ENCODE data around the gene DPPA5.
"Not testable (repeated sequence)": the region's sequence is repeated elsewhere in the genome, so short reads cannot be mapped to it uniquely, and the experiment has no call there.

DPPA5 gene

GRCh38 chr6:73353636-73354593 is at the start of gene DPPA5:
DPPA5 (minus strand) TSS chr6:73354276; CDS start chr6:73354225, 51 bp downstream.
- no peak for DNase-seq

DNA sequence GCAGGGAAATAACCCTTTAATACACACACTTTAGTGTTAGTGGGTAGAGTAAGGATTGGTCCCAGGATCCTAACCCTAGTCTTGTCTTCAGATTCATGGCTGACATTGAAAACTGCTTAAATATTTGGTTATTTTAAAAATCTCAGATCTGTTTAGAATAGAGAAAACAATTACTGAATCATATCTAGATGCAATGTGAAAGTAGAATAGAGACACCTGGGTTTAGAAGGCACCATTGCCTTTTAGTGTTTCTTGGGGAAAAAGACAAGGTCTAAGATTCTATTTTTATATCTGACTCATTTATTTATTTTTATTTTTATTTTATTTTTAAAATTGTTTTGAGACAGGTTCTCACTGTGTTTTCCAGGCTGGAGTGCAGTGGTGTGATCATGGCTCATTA is 46.6 kb upstream of the DPPA5 start:
- DNase-seq: no peak

DNA sequence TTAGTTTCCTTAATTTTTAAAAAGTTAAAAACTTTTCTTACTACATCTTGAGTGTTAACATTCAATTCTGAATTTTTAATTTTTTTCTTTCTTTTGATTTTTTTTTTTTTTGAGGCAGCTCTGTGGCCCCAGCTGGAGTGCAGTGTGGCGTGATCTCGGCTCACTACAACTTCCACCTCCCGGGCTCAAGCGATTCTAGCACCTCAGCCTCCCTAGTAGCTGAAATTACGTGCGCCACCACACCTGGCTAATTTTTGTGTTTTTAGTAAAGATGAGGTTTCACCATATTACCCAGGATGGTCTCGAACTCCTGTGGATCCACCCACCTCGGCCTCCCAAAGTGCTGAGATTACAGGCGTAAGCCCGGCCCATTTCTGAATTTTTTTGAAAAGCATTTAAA is 41.8 kb upstream of the DPPA5 start:
- DNase-seq: no peak

GRCh38 chr6:73394577-73395354 is 40.7 kb upstream of the DPPA5 start, which contains the start of gene DDX43:
DDX43 (plus strand) TSS chr6:73394828; CDS start chr6:73394906, 78 bp downstream.
- DNase-seq: no peak

- no peak for DNase-seq
Observed at GRCh38 chr6:73393278-73393677, 39.2 kb upstream of the DPPA5 start.

DNA sequence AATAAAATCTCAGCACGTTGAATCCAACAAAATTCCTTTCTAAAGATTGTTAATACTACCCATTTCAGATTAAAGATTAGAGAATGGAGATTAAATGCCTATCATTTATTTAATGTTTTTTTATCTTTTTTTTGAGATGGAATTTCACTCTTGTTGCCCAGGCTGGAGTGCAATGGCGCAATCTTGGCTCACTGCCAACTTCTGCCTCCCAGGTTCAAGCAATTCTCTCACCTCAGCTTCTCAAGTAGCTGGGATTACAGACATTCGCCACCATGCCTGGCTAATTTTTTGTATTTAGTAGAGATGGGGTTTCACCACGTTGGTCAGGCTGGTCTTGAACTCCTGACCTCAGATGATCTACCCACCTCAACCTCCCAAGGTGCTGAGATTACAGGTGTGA is 38.1 kb upstream of the DPPA5 start:
- DNase-seq: not testable (repeated sequence)

DNA sequence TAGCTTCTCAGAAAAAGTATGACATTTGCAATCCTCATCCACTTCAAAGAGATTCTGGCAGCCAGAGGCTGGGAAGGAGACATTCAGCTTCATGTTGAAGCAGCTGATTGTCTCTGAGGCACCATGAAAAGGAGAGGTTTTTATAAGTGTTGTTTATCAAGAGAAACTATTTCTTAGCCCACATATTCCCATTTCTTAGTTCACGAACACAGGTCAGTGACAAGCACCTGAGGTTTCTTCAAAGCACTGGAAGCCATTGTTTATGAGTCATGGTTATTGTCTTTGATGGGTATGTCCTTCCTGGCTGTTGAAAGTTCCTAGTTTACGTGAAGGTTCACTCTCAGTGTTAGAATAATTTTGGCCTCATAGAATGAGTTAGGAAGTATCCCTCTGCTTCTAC is 37.6 kb upstream of the DPPA5 start:
- no peak for DNase-seq

- no peak for DNase-seq
Observed at GRCh38 chr6:73389854-73390253, 35.8 kb upstream of the DPPA5 start.

GRCh38 chr6:73388800-73389512 is 34.9 kb upstream of the DPPA5 start:
- peak; percentile 48 for DNase-seq

GRCh38 chr6:73388433-73388799 is 34.3 kb upstream of the DPPA5 start:
- DNase-seq: no peak

DNA sequence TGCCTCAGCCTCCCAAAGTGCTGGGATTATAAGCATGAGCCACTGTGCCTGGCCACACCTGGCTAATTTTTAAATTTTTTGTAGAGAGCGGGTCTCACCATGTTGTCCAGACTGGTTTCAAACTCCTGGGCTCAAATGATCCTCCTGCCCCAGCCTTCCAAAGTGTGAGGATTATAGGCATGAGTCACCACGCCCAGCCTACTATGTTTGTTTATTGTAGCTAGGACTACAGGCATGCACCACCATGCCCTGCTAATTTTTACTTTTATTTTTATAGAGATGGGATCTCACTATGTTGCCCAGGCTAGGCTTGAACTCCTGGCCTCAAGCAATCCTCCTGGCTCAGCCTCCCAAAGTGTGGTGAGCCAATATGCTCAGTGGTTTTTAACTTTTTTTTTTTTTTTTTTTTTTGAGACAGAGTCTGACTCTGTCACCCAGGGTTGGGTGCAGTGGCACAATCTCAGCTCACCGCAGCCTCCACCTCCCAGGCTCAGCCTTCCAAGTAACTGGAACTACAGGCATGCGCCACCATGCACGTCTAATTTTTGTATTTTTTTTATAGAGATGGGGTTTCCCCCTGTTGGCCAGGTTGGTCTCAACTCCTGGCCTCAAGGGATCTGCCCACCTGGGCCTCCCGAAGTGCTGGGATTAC is 28.5 kb upstream of the DPPA5 start:
- DNase-seq: no peak

DNA sequence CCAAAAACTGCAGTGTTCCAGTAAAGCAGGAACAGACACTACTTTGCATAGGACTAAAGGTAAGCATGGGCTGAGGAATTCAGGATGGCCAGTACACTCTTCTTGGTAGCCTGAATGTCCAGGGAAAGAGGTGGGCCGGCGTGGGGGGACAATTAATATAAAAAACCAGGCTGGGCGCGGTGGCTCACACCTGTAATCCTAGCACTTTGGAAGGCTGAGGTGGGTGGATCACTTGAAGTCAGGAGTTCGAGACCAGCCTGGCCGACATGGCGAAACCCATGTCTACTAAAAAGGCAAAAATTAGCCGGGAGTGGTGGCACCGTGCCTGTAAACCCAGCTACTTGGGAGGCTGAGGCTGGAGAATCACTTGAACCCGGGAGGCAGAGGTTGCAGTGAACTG is 27.5 kb upstream of the DPPA5 start:
- not testable (repeated sequence) for DNase-seq

DNA sequence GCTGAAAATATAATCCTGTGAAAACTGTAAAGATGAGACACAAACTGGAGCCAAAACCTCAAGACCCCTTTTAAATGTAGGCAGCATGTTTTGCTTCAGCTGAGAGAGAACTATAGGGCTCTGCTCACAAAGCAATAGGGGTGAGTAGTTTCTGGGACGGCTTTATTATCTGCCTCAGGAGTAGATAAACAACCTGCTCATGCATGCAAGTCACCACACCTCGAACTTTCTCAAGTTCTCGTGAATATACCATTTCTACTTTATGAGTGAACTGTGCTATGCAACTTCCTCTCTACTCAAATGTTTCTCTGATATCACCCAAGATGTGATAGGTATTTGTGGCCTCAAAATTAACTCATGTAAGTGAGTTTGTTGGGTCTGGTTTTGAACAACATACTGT is 23.1 kb upstream of the DPPA5 start:
- no peak for DNase-seq

DNA sequence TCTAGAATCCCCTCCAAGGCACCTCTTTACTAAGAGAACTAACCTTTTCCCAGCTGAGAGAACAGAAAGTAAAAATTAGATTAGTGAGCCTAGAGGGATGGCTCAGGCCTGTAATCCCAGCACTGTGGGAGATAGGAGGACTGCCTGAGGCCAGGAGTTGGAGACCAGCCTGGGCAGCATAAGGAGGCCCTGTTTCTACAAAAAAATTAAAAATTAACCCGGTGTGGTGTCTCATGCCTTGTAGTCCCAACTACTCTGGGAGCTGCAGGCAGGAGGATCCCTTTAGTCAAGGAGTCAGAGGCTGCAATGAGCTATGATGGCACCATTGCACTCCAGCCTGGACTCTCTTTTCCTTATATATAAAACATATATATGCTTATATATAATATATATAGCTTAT is 21.1 kb upstream of the DPPA5 start:
- DNase-seq: no peak

GRCh38 chr6:73372516-73372915 is 18.4 kb upstream of the DPPA5 start:
- DNase-seq: no peak

- DNase-seq: no peak
Observed at GRCh38 chr6:73371984-73372383, 17.9 kb upstream of the DPPA5 start.

- DNase-seq: no peak
Observed at GRCh38 chr6:73369563-73369962, 15.5 kb upstream of the DPPA5 start, which contains the start of gene OOEP. OOEP (minus strand) TSS chr6:73369897; CDS start chr6:73369792, 105 bp downstream.

GRCh38 chr6:73369157-73369556 is 15.1 kb upstream of the DPPA5 start:
- no peak for DNase-seq

DNA sequence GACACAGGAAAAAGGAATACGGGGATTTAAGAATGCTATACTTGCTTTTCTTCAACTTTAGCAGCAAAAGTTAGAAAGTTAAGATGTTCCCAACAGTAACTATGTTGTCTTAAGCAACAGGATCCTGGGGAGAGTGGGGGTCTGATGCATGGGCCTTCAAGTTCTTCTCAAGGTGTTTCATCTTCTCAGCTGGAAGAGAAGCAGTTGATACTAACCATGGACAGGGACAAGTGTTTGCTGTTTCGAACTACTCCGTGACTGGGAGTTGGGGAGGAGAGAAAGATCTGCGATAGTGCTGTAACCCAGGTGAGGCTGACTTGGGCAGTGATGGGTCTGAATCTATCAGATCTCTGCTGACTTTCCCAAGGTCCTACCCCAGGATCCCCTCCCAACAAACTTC is 14.6 kb upstream of the DPPA5 start:
- no peak for DNase-seq

- no peak for DNase-seq
Observed at GRCh38 chr6:73367761-73368355, 13.8 kb upstream of the DPPA5 start.

GRCh38 chr6:73364549-73364948 is 10.5 kb upstream of the DPPA5 start:
- no peak for DNase-seq

- DNase-seq: no peak
Observed at GRCh38 chr6:73364121-73364520, 10.0 kb upstream of the DPPA5 start.

Data from activated gamma-delta T cell treated with Interleukin-2 at 50 U/mL for 16 hours (primary cell).